Immature natural killer cell (primary cell): ENCODE results near the gene PLEKHG4B. TPM values are rescaled to one million over a fixed set of nuclear protein-coding genes. Genes with fewer than 3 reads are reported as not detected.

ENCODE experiments used
- DNase-seq, 3 donors: peaks; one replicate each; pipeline ENCODE4 v3.0.0; 2022; ENCODE audit warnings: mixed read lengths in 1 of 3
- H3K27ac Mint-ChIP-seq, 6 donors: one replicate each; pipeline ENCODE4 v1.8.0; 2020; ENCODE audit warnings: mixed read lengths in 6 of 6, mild to moderate bottlenecking in 5 of 6, inconsistent platforms in 4 of 6, moderate library complexity in 3 of 6
- H3K27me3 Mint-ChIP-seq, 3 donors: one replicate each; pipeline ENCODE4 v1.8.0; 2020 to 2021; ENCODE audit warnings: low read depth in 3 of 3, mild to moderate bottlenecking in 3 of 3, mixed read lengths in 3 of 3, moderate library complexity in 3 of 3, inconsistent platforms in 1 of 3
- H3K36me3 Mint-ChIP-seq, 3 donors: one replicate each; pipeline ENCODE4 v1.8.0; 2020; ENCODE audit warnings: mixed read lengths in 3 of 3, inconsistent platforms in 2 of 3, mild to moderate bottlenecking in 2 of 3
- H3K4me1 Mint-ChIP-seq, 2 donors: one replicate each; pipeline ENCODE4 v1.8.0; 2020; ENCODE audit warnings: inconsistent platforms in 2 of 2, mild to moderate bottlenecking in 2 of 2, mixed read lengths in 2 of 2, moderate library complexity in 1 of 2
- H3K4me3 Mint-ChIP-seq, 5 donors: one replicate each; pipeline ENCODE4 v1.8.0; 2020; ENCODE audit warnings: mild to moderate bottlenecking in 5 of 5, mixed read lengths in 5 of 5, inconsistent platforms in 3 of 5, moderate library complexity in 3 of 5
- H3K9me3 Mint-ChIP-seq, 6 donors: one replicate each; pipeline ENCODE4 v1.8.0; 2020; ENCODE audit warnings: mild to moderate bottlenecking in 6 of 6, mixed read lengths in 6 of 6, inconsistent platforms in 4 of 6, moderate library complexity in 3 of 6
- polyA plus RNA-seq, 3 donors: library from polyadenylated mRNA; unstranded; fragments of 300-500 nt; fragmentation: Illumina TruSeq; gene quantifications; one replicate each; pipeline ENCODE4 v1.2.3, GENCODE V29; 2021

The PLEKHG4B gene
- polyA plus RNA-seq, 3 donors from 2014 or later: not detected

DNA sequence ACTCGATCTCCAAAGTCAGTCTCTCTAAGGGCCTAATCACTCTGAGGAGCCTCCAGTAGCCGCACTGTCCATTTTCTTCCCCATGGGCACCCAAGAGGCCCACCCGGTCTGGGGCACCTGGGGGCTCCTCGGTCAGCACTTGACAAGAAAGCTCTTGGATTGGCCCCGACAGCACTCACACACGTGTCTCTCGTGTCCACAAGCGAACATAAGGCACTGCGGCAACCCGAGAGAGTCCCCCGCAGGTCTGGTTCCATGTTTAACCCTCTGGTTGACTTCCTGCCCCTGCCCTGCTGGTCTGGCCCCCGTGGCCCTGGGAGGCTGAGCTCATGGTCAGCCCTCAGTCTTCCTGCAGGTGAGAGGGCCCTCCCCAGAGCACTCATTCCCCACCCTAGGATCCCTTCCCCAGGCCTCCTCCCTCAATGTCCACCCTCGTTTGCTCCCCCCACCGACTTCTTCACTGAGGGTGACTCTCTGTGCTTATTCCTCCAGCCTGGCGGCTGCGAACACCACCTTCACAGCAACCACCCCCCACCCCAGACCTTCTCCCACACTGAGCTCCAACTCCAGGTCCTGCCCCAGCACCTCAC lies 83.0 kb downstream of the PLEKHG4B start:
- peaks cover 0 to 2% (median 0%) of the 10 kb centered on the region in 3 donors for H3K27me3 Mint-ChIP-seq
- no peaks in the 10 kb centered on the region for H3K36me3 Mint-ChIP-seq
- DNase-seq: no peak
- H3K9me3 Mint-ChIP-seq: no peaks in the 10 kb centered on the region
- no peaks in the 10 kb centered on the region for H3K4me1 Mint-ChIP-seq
- H3K27ac Mint-ChIP-seq: no peak overlapping the region
- H3K4me3 Mint-ChIP-seq: no peak overlapping the region

DNA sequence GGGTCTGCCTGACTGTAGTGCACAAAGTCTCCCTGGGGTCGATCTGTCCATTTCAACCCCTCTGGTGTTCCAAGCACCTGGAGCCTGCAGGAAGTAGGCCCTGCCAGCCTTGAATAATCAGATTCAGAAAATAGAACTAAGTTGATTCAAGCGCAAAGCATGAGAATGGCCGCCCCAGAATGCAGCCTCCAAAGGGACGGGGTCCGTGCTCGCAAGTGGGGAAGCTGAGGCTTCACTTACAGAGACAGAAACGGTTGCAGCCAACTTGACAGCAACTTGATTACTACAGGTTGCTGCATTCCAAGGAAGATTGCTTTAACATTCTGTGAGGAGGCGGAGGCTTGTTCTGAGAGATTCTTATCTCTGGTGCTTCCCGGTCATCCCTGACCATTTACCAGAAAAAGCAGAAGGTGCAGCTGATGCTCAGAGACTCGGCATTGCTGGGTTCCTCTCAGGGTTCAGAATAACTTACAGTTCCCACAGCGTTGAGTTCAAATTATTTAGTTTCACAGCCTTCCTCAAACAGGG lies 84.4 kb downstream of the PLEKHG4B start:
- H3K36me3 Mint-ChIP-seq: no peaks in the 10 kb centered on the region
- H3K27ac Mint-ChIP-seq: no peak overlapping the region
- H3K27me3 Mint-ChIP-seq: peaks cover 0 to 5% (median 2%) of the 10 kb centered on the region in 3 donors
- no peaks in the 10 kb centered on the region for H3K9me3 Mint-ChIP-seq
- no peaks in the 10 kb centered on the region for H3K4me1 Mint-ChIP-seq
- no peak for DNase-seq
- H3K4me3 Mint-ChIP-seq: no peak overlapping the region

DNA sequence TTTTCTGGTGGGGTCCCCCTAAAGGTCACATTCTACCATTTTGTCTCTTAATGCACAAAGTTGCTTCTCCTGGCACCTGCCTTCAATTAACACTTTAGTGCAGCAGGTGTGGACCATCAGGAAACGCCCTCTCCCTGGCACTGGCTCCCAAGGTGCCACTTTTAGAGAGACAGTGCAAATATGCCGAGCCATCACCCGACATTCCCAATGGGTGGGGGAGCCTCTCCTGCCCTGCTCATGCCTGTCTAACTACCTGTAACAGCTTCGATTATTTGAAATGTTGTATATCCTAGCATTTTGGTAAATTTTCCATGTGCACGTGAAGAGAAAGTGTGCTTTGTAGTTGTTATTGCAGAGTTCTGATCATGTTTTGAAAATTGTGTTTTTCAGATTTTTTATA lies 86.1 kb downstream of the PLEKHG4B start:
- Mint-ChIP-seq H3K27me3 (peaks cover 0 to 5% (median 2%) of the 10 kb centered on the region in 3 donors), H3K4me1 (no peaks in the 10 kb centered on the region), H3K4me3 (no peak overlapping the region), H3K9me3 (no peaks in the 10 kb centered on the region), H3K27ac (no peak overlapping the region), H3K36me3 (no peaks in the 10 kb centered on the region)
- DNase-seq: no peak

DNA sequence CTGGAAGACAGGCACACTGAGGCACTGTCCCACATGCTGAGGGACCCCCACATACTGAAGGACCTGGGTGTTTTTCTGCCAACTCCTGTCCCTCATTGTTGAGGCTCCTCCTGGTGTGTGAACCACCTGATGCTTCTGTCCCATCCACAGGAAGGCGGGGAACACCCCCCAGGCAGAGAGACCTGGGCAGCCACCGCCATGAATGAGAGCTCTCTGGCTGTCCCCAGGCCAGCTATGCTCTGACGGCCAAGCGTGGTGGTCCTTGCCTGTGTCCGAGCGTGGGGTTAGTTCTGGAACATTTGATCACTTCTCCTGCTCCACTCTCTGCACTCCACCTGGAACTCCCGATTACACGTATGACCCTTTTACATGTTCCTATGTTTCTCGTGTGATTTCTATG lies 87.4 kb downstream of the PLEKHG4B start:
- DNase-seq: no peak
- no peaks in the 10 kb centered on the region for H3K36me3 Mint-ChIP-seq
- no peaks in the 10 kb centered on the region for H3K9me3 Mint-ChIP-seq
- H3K27me3 Mint-ChIP-seq: peaks cover 1 to 5% (median 2%) of the 10 kb centered on the region in 3 donors
- H3K4me3 Mint-ChIP-seq: no peak overlapping the region
- no peaks in the 10 kb centered on the region for H3K4me1 Mint-ChIP-seq
- H3K27ac Mint-ChIP-seq: no peak overlapping the region

DNA sequence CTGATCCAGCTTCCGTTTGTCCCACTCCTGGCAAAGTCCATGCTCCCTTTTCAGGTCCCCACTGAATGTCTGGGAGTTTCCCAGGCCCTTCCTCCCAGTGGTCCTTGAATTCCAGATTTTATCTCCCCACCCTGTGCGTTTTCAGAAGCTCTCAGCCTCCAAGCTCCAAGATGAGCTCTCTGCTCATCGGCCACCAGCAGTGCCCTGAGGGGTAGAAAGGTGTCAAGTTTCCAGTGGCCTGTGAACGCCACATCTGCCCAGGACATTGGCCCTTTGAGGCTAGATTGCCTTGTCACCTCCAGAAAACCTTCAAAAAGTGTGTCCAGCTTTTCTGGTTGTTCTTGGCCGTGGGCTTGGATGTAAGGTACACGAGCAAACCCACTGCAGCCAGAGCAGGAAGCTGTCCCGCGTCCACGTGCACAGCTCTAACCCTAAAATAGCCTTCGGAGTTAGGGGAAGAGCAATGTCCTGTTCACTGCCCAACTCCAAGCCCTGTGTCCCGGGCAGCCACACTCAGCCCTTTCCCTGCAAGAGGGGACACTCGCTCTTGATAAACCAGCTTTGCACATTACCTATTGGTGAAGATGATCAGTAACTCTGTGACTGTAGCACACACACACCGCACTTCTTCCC lies 88.4 kb downstream of the PLEKHG4B start:
- H3K4me3 Mint-ChIP-seq: no peak overlapping the region
- no peaks in the 10 kb centered on the region for H3K36me3 Mint-ChIP-seq
- no peak overlapping the region for H3K27ac Mint-ChIP-seq
- H3K9me3 Mint-ChIP-seq: no peaks in the 10 kb centered on the region
- no peaks in the 10 kb centered on the region for H3K4me1 Mint-ChIP-seq
- DNase-seq: no peak
- H3K27me3 Mint-ChIP-seq: peaks cover 3 to 8% (median 3%) of the 10 kb centered on the region in 3 donors

DNA sequence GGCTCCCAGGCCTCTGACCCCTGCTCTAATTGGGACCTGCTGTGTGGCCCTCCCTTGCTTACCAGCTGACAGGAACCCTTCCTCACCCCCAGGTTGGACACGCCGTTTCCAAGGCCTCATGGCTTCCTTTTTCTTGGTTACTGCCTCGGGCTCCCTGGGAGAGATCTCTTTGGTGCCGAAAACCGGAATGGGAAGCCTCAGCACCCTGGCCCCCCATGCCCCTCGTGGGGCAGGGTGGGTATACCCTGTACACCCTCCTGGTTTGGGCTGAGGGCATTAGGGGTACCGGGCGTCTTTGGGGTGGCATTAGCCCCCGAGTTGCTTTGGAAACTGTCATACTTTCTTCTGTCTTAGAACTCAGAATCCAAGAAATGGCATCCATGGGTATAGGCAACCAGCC lies 89.2 kb downstream of the PLEKHG4B start:
- H3K4me1 Mint-ChIP-seq: no peaks in the 10 kb centered on the region
- H3K27me3 Mint-ChIP-seq: peaks cover 3 to 8% (median 3%) of the 10 kb centered on the region in 3 donors
- DNase-seq: no peak
- no peaks in the 10 kb centered on the region for H3K36me3 Mint-ChIP-seq
- no peaks in the 10 kb centered on the region for H3K9me3 Mint-ChIP-seq
- no peak overlapping the region for H3K4me3 Mint-ChIP-seq
- no peak overlapping the region for H3K27ac Mint-ChIP-seq

DNA sequence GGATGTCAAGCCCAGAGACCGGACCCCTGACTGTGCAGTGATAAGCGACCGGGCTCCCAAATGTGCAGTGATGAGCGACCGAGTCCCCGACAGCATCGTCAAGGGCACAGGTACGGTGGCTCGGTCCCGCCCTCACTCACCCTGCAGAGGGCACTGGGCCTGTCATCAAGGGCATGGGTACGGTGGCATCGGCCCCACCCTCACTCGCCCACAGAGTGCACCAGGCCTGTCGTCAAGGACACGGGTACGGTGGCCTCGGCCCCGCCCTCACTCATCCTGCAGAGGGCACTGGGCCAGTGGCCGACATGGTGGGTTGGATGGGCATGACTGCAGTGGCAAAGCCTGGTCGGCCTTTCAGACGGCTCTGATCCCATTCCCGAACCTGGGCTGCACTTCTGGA lies 89.6 kb downstream of the PLEKHG4B start:
- H3K4me3 Mint-ChIP-seq: no peak overlapping the region
- no peak overlapping the region for H3K27ac Mint-ChIP-seq
- H3K9me3 Mint-ChIP-seq: no peaks in the 10 kb centered on the region
- no peak for DNase-seq
- peaks cover 3 to 8% (median 3%) of the 10 kb centered on the region in 3 donors for H3K27me3 Mint-ChIP-seq
- H3K36me3 Mint-ChIP-seq: no peaks in the 10 kb centered on the region
- no peaks in the 10 kb centered on the region for H3K4me1 Mint-ChIP-seq

DNA sequence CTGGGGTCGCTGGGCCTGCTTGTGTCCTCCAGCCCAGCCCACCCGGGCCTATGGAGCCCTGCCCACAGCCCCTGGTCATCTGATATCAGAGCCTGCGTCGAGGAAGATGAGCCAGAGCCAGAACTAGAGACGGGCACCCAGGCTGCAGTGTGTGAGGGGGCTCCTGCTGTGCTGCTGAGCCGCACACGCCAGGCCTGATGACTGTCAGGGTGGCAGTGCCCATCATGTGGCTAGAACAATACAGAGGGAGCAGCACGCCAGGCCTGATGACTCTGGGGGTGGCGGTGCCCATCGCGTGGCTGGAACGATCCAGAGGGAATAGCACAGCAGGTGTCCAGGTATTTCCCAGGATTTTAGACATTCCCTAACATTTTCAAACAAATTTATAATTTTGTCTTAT lies 90.2 kb downstream of the PLEKHG4B start:
- Mint-ChIP-seq H3K4me3 (no peak overlapping the region), H3K27ac (no peak overlapping the region), H3K9me3 (no peaks in the 10 kb centered on the region), H3K27me3 (peaks cover 3 to 8% (median 3%) of the 10 kb centered on the region in 3 donors), H3K36me3 (no peaks in the 10 kb centered on the region), H3K4me1 (no peaks in the 10 kb centered on the region)
- DNase-seq: no peak

DNA sequence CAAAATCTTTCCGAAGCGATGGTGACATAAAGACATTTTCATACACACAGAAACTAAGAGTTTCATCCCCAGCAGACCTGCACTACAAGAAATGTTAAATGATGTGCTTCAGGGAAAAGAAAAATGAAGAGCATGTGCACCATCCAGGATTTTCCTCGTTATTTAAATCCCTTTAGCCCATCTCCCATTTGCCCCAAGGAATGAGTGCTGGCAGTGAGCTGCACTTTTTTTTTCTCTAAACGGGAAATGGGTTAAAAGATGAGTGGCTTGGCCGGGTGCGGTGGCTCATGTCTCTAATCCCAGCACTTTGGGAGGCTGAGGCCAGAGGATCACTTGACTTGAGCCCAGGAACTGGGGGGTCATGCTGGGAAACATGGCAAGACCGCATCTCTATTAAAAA lies 92.5 kb downstream of the PLEKHG4B start:
- no peaks in the 10 kb centered on the region for H3K36me3 Mint-ChIP-seq
- H3K4me1 Mint-ChIP-seq: peaks cover 6 to 7% of the 10 kb centered on the region in 2 donors
- H3K27ac Mint-ChIP-seq: no peak overlapping the region
- DNase-seq: no peak
- H3K27me3 Mint-ChIP-seq: peaks cover 3 to 13% (median 5%) of the 10 kb centered on the region in 3 donors
- H3K4me3 Mint-ChIP-seq: no peak overlapping the region
- H3K9me3 Mint-ChIP-seq: no peaks in the 10 kb centered on the region

DNA sequence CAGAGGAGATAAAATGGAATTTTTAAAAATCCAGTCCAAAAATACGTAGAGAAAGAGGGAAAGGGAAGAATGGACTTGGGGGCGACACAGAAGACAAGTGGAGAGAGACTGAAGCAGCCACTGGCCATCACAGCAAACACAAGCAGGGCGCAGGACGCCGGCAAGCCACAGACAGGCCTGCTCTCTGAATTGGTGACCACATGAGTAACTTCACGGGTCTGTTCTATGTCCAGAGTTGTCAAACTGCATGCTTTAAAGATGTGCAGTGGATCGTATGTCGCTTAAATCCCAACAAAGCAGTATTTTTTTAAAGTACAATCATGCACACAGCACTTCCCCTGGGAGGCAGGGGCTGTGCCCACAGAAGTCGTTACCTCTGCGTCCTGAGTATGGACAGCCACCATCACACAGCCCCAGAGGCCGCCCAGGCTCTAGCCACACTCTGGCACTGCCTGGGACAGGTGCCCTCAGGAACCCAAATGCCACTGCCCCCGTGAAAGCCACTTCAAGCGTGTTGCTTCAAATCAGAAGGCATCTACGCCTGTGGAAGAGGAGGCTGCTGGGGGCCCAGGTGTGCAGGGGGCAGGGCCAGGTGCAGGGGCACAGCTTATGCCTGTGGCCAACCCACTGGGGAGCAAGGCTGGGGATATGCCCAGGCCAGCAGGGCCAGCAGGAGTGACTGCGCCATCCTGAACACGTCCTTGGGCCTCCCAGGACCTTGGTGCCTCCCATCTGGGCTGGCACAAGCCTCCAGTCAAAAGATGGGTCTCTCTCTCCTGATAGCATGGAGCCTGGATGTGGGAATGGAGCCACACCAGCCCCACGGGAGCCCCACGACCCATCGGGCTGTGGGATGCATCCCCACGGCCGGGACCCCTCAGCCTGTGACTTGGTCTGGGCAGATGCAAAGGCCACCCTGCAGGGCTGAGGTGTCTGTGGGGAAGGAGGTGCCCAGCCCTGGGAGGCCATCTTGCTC lies 93.4 kb downstream of the PLEKHG4B start:
- Mint-ChIP-seq H3K4me1 (peaks cover 6 to 7% of the 10 kb centered on the region in 2 donors), H3K36me3 (no peaks in the 10 kb centered on the region), H3K27ac (no peak overlapping the region), H3K4me3 (no peak overlapping the region), H3K9me3 (no peaks in the 10 kb centered on the region), H3K27me3 (peaks cover 3 to 16% (median 5%) of the 10 kb centered on the region in 3 donors)
- DNase-seq: no peak

DNA sequence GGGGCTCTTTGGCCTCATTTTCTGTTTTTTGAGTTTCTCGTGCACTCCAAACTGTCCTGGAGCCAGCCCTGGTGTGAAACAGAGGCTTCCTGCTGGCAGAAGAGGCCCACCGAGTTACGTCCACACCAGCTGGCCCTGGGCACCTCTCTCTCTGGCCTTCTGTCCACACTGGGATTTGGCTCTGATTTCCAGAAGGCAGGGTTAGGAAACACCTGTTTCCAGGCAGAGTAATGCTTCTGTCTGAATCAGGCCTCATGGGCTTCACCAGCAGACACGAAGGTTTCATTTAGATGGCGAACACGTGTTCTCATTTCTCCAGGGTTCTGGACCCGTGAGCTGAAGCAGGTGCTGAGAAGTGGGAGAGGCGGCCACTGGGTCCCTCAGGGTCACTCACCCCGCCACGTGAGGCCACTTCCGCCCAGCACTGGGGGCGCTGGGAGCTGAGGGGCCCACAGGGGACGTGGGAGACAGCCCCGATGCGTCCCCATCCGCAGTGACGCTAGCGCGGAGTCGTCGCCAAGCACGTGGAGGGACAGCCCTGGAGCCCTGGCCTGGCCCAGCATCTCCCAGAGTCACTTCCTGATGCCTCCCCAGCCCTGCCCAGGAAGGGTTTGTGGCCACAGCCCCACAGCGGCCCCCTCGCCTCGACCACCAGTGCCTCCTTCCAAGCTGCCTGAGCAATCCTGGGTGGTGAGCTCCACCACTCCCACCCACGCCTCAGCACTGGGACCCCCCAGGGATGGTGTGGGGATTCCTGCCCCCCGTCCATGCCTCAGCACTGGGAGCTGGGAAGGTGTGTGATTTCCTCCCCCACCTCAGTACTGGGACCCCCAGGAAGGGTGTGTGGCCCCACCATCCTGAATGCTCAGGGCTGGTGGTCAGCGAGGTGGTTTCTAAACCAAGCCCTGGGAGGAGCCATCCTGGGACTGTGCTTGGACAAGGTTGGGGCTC lies 94.4 kb downstream of the PLEKHG4B start:
- Mint-ChIP-seq H3K36me3 (no peaks in the 10 kb centered on the region), H3K27ac (no peak overlapping the region), H3K9me3 (no peaks in the 10 kb centered on the region), H3K4me3 (no peak overlapping the region), H3K27me3 (peaks cover 4 to 12% (median 5%) of the 10 kb centered on the region in 3 donors), H3K4me1 (peaks cover 6 to 7% of the 10 kb centered on the region in 2 donors)
- DNase-seq: no peak

DNA sequence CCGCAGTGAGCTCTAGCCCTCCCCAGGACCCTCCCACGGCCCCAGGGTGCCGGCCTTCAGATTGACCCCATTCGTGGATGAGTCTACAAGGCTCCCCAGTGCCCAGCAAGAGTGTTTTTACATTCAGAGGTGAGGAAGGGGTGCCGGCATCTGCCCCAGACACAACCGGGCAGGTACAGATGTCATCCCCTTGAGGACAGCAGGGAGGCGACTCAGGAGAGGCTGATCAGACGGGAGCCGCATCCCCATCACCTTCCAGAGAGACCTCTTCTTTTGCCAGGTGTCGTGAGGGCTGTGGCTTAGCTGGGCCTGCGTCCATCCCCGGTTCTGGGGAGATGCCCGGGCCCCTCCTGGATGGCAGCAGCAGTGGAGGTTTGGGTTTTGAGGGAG lies 95.1 kb downstream of the PLEKHG4B start:
- Mint-ChIP-seq H3K27ac (no peak overlapping the region), H3K4me3 (no peak overlapping the region), H3K4me1 (peaks cover 6 to 7% of the 10 kb centered on the region in 2 donors), H3K36me3 (no peaks in the 10 kb centered on the region), H3K9me3 (no peaks in the 10 kb centered on the region), H3K27me3 (peaks cover 4 to 12% (median 5%) of the 10 kb centered on the region in 3 donors)
- DNase-seq: no peak
